Measurements from ENCODE around the gene FERMT2.

The FERMT2 gene

GRCh38 chr14:52821805-52822250 is 129.0 kb downstream of the FERMT2 start:
- DNase-seq (ENCODE audit: low read depth): no peak

GRCh38 chr14:52808101-52808500 is 142.7 kb downstream of the FERMT2 start:
- no peak for DNase-seq (ENCODE audit: low read depth)

Measured in fibroblast of gingiva (primary cell).